Measurements from ENCODE around the gene BCL2.

GRCh38 chr18:63173983-63174382 is 145.6 kb downstream of the BCL2 start:
- no peak for TF ChIP-seq CTCF (IDR thresholded peaks at IDR 0.05)
- no peak for TF ChIP-seq POLR2A (IDR thresholded peaks at IDR 0.05)

All from prostate gland (tissue), 2 donors.